Activated naive CD4-positive, alpha-beta T cell treated with Interleukin-2 at 50 U/mL for 16 hours (primary cell): ENCODE data around the gene NAV1.
"Not testable (repeated sequence)": the region's sequence is repeated elsewhere in the genome, so short reads cannot be mapped to it uniquely, and the experiment has no call there.

Experiments
- DNase-seq: peaks from one replicate; pipeline ENCODE4 v3.0.0-alpha.2; 2020

The NAV1 gene, protein sequence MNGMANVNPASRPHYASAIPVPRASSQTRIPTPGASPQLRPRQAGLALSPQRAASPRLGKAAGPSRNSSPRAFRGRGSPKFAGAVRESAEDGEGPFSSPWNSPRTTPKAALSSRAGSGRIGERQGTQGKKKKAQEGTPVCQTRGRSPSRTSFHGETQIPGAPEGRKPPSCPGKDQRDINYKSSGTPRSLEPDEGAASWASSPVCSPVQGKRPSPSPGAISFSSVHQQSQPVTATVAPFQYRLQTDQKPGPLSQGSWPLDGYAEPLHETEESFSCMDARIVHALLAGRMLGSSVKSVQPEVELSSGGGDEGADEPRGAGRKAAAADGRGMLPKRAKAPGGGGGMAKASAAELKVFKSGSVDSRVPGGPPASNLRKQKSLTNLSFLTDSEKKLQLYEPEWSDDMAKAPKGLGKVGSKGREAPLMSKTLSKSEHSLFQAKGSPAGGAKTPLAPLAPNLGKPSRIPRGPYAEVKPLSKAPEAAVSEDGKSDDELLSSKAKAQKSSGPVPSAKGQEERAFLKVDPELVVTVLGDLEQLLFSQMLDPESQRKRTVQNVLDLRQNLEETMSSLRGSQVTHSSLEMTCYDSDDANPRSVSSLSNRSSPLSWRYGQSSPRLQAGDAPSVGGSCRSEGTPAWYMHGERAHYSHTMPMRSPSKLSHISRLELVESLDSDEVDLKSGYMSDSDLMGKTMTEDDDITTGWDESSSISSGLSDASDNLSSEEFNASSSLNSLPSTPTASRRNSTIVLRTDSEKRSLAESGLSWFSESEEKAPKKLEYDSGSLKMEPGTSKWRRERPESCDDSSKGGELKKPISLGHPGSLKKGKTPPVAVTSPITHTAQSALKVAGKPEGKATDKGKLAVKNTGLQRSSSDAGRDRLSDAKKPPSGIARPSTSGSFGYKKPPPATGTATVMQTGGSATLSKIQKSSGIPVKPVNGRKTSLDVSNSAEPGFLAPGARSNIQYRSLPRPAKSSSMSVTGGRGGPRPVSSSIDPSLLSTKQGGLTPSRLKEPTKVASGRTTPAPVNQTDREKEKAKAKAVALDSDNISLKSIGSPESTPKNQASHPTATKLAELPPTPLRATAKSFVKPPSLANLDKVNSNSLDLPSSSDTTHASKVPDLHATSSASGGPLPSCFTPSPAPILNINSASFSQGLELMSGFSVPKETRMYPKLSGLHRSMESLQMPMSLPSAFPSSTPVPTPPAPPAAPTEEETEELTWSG (N-terminal part only)

DNA sequence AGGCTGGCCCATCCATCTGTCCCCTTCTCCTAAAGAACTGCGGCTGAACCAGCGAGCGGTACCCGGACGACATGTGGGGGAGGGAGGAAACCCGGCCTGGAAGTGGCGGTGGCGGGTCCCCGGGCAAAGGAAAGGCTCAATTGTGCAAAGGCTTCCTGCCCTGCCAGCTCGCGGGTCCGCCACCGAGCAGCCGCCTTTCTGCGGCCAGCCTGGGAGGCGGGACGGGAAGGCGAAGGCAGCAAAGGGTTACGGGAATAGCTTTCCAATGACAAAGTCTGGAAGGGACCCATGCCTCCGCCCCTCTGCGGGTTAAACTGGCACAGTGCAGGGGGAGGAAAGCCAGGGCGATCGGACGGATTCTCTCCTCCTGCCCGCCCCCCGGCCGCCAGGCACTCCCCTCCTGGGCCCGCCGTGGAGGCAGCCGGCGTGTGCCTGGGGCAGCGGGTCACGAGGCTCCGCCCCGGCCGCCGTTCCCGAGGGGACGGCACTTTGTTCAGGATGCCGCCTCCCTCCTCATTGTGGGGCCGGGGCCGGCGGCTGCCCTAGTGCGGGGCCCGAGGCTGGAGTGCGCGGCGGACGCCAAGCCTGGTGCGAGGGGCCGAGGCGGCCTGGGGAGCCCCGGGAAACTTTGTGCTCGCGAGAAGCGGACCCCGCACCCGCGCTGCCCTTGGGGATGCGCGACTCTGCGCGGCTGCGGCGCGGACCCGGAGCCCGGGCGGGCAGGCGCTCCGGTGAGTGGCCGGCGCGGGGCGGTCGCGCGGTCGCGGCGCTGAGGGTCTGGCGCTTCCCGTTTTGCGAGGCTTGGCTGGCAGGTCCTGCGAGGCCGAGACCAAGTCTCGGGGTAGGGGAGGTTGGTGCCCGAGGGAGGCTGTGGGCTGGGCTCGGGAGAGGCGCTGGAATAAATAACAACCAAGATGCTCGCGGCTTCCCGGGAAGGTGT, at the start of gene NAV1:
NAV1 (plus strand) TSS at position 516 of the 940 bp plus-strand sequence. CDS start 83,758 bp downstream, outside the sequence.
- no peak for DNase-seq

DNA sequence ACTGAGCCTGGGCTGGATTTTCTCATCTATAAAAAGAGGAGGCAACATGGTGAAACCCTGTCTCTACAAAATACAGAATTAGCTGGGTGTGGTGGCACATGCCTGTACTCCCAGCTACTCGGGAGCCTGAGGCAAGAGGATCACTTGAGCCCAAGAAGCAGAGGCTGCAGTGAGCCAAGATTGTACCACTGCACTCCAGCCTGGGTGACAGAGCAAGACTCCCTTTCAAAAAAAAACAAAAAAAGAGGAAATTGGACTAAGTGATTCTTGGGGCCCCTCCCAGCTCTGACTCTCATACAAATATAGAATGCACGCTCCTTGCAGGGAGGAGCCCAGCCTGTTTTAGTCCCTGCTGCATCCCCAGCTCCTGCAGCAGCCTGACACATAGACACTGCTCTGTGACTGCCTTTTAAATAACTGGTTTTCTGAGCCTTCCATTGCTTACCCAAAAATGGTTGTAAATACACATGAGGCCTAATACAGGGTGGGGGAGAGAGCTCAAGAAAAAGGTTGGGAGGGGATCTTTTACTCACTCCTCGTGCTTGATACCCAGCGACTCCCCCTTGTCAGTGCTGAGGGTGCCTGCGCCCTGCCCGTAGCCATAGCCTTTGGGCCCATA, 49.2 kb upstream of the NAV1 start:
- no peak for DNase-seq

DNA sequence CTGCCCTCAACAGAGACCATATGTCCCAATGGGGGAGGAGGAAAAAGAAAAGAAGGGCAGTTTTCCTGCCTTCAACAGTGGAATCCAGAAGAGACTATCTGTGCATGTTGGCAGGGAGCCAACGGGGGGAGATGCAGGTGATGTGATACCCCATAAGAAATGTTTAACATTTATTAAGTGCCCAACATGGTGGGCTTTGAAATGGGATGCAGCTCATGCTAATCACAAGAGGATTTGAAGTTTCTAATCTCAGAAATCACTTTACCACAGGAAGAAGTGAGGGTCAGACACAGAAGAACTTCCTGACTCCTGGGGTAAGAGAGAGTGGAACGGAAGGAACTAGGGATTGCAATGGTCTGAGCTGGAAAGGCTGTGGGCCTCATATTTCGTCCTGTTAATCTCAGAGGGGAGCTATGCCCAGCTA, 48.2 kb upstream of the NAV1 start:
- no peak for DNase-seq

DNA sequence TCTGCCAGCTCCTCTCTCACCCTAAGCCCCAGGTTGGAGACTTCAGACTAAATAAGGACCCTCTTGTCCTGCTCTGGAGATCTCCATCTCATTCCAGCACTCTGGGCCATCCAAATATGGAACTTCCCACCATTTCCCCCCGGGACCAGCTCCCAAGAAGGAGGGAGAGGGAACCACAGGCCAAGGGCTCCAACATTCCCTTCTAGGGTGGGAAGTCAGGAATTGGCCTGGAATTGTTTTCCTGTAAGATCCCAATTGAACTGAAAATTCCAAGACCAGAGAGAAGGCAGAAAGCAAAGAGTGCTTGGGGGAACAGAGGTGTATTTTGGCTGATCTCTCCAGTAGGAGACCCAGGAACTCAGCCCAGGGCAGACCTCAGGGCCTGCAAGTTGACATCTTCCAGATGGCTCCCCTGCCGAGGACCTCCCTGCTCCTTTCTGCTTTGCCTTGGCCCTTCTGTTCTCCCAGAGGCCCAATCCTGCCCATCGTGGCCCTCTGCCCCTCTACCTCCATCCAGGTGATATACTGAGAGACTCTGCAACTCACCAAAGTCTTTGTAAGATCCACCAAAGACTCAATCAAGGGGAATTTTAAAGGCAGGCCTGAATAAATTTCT, 46.9 kb upstream of the NAV1 start:
- DNase-seq = no peak

DNA sequence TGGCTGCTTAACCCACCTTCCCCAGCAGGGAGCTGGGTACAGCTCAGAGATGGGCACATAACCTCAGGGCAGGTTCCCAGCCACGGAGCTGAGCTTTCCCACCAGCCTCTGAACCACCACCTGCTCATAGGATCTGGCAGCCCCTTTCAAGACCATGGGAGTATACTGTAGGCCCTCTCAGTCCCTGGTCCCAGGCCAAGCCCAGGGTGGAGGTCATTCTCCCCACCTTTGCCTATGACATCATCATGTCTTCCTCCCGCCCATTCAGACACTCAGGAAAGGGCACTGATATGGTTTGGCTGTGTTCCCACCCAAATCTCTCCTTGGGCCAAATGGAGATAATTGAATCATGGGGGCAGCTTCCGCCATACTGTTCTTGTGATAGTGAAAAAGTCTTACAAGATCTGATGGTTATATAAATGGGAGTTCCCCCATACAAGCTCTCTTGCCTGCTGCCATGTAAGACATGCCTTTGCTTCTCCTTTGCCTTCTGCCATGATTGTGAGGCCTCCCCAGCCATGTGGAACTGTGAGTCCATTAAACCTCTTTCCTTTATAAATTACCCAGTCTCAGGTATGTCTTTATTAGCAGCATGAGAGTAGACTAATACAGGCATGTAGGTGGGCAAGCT, 45.8 kb upstream of the NAV1 start:
- DNase-seq = not testable (repeated sequence)

DNA sequence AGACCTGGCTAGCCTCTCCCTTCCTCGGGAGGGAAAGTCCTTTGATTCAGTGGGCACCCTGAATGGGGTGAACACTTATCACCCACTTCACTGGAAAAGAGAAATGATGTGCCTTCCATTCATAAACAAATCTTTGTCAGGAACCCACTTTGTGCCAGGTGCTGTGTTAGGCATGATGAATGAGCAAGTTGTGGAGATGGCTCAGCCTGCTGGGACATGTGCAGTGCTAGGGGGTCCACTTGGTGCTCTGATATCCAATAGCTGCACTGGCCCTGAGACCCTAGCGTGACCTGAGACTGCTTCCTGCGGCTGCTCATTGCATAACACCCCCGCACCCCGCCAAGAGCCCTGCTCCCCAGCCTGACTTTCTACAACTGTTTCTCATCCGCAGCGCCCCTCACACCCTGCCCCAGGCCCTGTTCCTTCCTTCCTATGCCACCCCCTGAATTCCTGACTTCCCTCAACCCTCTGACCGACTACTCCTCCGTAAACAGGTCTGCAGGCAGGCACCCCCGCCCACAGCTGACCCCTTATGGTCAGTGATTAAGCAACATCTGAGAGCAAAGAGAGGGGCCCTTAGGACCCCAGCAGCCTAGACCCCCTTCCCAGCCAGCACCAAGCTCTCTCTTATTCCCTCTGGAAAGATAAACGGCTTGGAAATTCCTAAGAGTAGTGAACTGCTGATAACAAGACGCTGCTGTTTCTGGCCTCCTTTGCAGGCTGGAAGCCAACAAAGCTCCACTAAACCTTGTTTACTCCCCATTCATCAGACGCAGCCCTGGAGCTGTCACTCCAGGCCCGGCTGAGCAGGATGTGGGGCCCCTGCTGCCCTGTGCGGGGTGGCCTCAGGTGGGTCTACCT, 44.9 kb upstream of the NAV1 start:
- no peak for DNase-seq

DNA sequence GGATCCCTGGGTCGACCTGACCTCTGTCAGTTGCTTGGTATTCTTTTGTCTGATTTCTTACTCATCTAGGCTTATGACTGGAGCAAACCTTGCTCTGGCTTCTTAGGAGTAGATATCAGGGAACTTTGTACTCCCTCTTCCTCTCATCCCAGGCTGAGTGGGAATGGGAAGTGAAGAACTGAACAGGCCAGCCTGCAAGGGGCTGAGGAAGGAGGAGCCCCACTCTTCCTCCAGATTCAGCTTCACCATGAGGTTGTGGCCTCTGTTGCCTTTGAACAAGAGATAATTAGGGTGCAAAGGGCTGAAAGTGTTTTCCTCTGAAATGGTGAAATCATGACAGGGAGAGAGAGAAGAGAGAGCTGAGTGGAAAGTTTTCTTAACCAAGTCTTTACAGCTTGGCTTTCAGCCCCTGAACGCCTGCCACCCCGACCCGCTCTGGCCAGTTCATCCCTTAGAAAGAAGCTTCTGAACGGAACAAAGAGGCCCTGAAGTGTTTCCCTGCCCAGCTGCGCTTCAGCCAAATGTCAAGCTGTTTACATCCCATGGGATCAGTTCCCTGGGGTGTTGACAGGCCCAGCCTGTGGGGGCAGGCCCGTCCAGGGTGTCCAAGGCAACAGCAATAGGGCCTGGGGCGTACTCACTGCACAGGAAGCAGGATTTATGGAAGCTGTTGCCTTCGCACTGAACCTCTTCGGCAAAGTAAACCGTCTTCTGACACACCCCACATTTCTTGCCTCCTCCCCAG, 43.2 kb upstream of the NAV1 start:
- DNase-seq = no peak

DNA sequence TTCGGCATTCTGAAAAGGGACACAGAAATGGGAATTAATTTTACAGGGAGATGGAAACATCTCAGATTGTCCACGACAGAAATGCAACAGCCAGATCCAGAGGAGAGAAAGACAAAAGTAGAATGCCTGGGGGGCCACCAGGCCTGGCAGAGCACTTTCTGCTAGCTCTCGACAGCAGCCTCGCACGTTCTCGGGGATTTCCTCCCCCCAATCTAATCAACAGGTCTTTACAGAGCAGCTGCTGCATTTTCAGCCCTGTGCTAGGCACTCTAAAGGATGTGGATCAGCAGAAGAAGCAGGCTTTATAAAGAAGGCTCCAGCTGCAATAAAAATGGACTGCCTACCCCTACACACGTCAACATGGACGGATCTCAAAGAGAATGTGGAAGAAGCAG, 42.6 kb upstream of the NAV1 start:
- no peak for DNase-seq

DNA sequence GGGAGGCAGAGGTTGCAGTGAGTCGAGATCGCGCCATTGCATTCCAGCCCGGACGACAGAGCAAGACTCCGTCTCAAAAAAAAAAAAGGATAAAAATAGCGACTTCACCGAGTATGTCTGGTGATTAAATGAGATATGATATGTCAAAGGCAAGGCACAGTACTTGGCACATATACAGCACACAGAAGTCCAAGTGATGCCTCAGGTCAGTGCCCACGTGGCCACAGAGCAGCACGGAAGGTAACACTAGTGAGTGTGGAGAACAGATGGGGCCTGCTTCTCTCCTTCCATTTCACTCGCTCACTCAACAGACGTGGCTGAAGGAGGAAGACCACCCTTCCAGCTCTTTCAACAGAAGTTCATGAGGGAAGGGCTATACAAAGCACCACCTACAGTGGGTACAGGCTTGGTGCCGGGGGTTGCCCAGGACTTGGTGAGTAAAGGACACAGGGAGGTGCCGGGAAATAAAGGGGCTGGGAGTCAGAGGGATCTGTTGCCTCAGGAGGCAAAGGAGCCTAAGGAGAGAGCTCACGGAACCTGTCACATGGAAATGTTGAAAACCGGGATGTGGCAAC, 40.9 kb upstream of the NAV1 start:
- DNase-seq = no peak

DNA sequence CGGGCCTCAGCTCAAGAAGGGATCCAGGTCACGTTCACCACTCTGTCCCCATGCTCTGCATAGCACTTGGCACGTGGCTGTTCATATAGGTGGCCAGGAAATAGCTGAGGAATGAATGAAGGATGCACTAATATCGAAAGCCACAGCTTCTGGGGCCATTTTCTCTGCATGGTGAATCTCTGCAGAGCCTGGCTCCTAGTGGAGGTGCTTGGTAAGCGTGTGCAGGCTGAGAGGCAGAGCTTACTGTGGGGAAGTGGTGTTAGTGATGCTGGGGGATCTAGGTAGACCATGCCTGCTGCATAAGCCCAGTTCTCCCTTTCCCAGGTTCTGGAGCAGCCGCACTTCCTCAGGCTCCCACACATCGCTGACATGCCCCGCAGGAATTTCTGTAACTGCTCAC, 40.3 kb upstream of the NAV1 start:
- no peak for DNase-seq

DNA sequence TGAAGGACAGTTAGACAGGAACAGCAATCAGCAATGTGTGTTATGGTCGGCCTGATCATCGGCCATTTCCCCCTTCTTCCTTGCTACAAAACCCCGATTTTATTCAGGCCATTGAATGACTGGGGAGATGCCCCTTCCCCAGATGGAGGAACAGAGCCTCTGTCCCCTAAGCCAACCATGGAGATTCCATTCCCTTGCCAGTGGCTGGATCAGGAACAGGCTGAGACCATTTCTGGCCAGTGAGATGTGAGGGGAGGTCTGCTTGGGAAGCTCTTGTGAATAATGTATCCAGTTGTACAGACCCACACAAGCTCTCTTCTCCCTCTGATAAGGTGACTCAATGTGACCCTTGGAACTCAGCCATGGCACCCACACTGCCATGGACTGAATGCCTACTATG, 39.7 kb upstream of the NAV1 start:
- DNase-seq = no peak

DNA sequence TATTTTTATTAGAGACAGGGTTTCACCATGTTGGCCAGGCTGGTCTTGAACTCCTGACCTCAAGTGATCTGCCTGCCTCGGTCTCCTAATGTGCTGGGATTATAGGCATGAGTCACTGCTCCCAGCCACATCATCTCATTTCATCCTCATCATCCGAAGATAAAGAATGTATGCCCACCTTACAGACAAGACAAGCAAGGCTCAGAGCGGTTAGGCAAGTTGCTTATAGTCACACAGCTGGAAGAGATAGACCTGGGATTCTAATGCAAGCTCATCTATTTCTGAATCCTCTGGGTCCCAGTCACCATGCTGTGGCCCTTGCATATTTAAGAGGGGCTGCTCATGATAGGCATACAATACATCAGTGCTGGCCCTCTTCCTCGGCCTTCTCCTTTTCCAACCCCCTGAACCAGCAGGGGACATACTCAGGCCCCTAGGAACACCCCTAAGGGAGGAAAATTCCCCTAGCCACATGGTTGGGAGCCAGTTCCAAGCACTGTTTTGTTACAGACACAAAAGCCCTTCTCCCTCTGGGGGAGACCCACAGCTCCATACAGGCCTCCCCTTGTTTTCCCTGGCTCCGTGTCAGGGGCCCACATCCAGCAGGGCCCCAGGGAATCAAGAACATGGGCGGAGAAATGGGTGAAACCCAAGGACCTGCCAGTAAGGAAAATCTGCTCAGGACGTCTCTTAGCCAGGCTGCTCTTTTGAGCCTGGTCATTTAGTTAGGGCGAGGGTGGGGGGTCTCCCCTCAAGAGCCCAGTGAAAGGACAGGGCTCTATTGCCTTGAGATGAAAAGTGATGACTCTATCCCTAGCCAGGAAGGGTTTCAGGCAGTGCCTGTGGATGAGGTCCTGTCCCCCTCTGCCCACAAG, 38.9 kb upstream of the NAV1 start:
- DNase-seq = no peak

DNA sequence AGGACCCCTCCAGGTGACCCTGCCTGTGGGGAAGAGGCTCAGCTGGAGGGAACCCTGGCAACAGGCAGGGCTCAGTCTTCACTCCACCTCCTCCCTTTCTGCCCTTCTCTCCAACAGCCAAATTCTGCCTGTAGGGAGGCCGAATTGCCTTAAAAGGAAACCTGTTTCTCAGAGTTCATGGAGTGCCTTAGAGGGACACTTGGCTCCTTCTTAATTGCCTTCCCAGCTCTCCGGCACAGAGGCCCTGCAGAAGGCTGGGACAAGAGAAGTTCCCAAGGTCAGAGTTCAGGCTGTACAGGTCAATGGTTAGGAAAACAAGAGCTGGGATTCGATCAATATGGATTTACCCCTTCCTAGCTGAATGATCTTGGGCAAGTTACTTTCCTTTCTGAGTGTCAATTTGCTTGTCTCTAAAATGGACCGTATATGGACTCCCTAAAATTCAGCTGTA, 38.2 kb upstream of the NAV1 start:
- no peak for DNase-seq

DNA sequence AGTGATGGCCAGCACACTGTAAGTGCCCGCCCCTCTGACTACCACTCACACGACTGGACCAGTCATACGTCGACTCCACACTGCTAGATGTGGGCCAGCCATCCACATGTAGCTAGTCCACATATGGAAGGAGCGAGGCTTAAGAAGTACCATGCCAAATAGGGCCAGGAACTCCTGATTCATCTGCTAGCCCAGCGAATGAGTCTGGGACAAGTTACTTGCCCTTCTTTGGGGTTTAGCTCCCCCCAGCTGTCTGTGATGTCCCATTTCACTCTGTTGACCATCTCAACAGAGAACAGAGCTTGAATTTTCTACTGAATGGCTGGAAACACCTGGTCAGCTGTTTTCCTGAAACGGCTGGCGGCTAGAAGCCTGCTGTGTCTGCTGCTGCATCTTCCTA, 37.8 kb upstream of the NAV1 start:
- DNase-seq = no peak

DNA sequence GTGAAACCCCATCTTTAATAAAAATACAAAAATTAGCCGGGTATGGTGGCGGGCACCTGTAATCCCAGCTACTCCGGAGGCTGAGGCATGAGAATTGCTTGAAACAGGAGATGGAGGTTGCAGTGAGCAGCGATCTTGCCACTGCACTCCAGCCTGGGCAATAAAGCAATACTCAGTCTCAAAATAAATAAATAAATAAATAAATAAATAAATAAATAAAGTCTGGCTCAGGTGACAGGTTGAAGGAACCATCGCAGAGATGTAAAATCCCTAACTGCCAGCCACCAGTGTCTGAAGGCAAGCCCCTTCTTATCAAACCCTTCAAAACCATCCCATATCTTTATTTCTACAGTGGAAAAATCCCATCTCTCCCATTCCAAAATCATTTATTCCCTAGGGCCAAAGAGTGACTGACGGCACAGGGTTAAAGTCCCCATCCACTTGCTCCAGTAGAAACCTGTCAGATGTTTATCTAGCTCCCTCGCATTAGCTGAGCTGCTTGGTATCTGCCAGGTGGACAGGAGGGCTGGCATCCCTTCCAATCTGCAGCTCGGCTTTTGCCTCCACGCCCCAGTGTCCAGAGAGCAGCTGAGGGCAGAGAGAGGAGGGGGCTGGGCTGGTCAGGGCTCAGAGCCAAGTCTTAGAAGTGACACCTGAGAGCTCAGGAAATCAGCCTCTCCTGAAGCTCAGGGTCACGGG, 37.0 kb upstream of the NAV1 start:
- no peak for DNase-seq

DNA sequence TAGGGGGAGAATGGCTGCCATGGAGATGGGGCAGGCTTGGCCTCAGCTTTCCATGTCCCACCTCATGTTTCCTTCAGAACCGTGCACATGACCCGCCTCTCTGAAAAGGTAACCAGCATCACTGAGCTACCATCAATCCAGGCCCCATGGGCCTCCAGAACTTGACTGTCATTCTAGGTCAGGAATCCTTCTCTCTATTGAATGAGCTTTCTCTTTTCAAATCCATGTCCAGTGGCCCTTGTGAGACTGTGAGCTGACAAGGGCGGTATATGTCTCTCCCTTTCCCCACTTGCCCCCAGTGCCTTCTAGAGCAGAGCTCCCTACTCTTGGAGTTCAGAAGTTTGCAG, 36.4 kb upstream of the NAV1 start:
- no peak for DNase-seq
